ENCODE measurements around the gene LRRFIP2. TPM values are rescaled to one million over a fixed set of nuclear protein-coding genes. Genes with fewer than 3 reads are reported as not detected.

LRRFIP2 gene
- total and polyA plus RNA-seq, 11 donors = 67.7 to 161 (median 112) TPM

GRCh38 chr3:37041546-37042195 lies 132.7 kb downstream of the LRRFIP2 start:
- TF ChIP-seq POLR2A (IDR thresholded peaks at IDR 0.05) = no peak
- TF ChIP-seq CTCF (IDR thresholded peaks at IDR 0.05) = no peak
- WGBS, 4 donors = 37 to 41% (median 38%) methylated on average over 1 of the region's 1 CpG
- Histone ChIP-seq H3K36me3 (peaks cover 0 to 94% (median 67%) of the 10 kb centered on the region in 9 donors), H3K27ac (peak overlapping the region in 1 of 12 donors; percentile 6), H3K9me3 (peaks cover 0 to 4% (median 0%) of the 10 kb centered on the region in 12 donors), H3K27me3 (no peaks in the 10 kb centered on the region), H3K4me1 (peaks cover 0 to 21% (median 2%) of the 10 kb centered on the region in 12 donors), H3K4me3 (no peak overlapping the region)
- ATAC-seq (peak in 3 of 4 donors; percentile 38 to 46 (median 41)), DNase-seq (no peak)
- intact Hi-C loops (cut with DNase I) = no loop called here

GRCh38 chr3:37040231-37040630 lies 134.2 kb downstream of the LRRFIP2 start:
- no peak for ATAC-seq
- H3K4me1 ChIP-seq = peaks cover 0 to 21% (median 2%) of the 10 kb centered on the region in 12 donors
- intact Hi-C loops (cut with DNase I) = no loop called here
- H3K27ac ChIP-seq = no peak overlapping the region
- peaks cover 0 to 18% (median 4%) of the 10 kb centered on the region in 12 donors for H3K9me3 ChIP-seq
- H3K4me3 ChIP-seq = no peak overlapping the region
- TF ChIP-seq CTCF (IDR thresholded peaks at IDR 0.05) (no peak), POLR2A (IDR thresholded peaks at IDR 0.05) (no peak)
- DNase-seq = no peak
- WGBS, 4 donors = 98 to 100% (median 100%) methylated on average over 1 of the region's 1 CpG
- H3K36me3 ChIP-seq = peaks cover 0 to 94% (median 66%) of the 10 kb centered on the region in 9 donors
- H3K27me3 ChIP-seq = no peaks in the 10 kb centered on the region

- DNase-seq (no peak), ATAC-seq (no peak)
- WGBS, 4 donors = 96 to 97% (median 96%) methylated on average over 1 of the region's 1 CpG
- intact Hi-C loops (cut with DNase I) = no loop called here
- Histone ChIP-seq H3K27me3 (no peaks in the 10 kb centered on the region), H3K27ac (no peak overlapping the region), H3K4me3 (no peak overlapping the region), H3K36me3 (peaks cover 0 to 92% (median 58%) of the 10 kb centered on the region in 9 donors), H3K9me3 (peaks cover 0 to 19% (median 4%) of the 10 kb centered on the region in 12 donors), H3K4me1 (peaks cover 0 to 21% (median 2%) of the 10 kb centered on the region in 12 donors)
- no peak for TF ChIP-seq POLR2A (IDR thresholded peaks at IDR 0.05)
- no peak for TF ChIP-seq CTCF (IDR thresholded peaks at IDR 0.05)
Observed at GRCh38 chr3:37039161-37039846, 135.1 kb downstream of the LRRFIP2 start.

GRCh38 chr3:37037352-37037751 lies 137.0 kb downstream of the LRRFIP2 start:
- Histone ChIP-seq H3K4me1 (peaks cover 0 to 24% (median 3%) of the 10 kb centered on the region in 12 donors), H3K36me3 (peaks cover 0 to 93% (median 69%) of the 10 kb centered on the region in 9 donors), H3K27ac (no peak overlapping the region), H3K27me3 (no peaks in the 10 kb centered on the region), H3K9me3 (peaks cover 0 to 19% (median 4%) of the 10 kb centered on the region in 12 donors), H3K4me3 (no peak overlapping the region)
- DNase-seq (no peak), ATAC-seq (no peak)
- intact Hi-C loops (cut with DNase I) = no loop called here
- 96 to 98% (median 98%) methylated on average over 3 of the region's 3 CpGs for WGBS, 4 donors
- TF ChIP-seq POLR2A (IDR thresholded peaks at IDR 0.05) (no peak), CTCF (IDR thresholded peaks at IDR 0.05) (no peak)

Data from heart left ventricle (tissue), 16 donors.